CD4-positive, alpha-beta T cell (primary cell): Measurements from ENCODE around the gene IL11. TPM values are rescaled to one million over a fixed set of nuclear protein-coding genes. Genes with fewer than 3 reads are reported as not detected.

Experiments used
- ATAC-seq: fragments of 200-7000 bp; cut with Tn5 transposase; one replicate; pipeline ENCODE4 v1.10.0; 2022; ENCODE audit warnings: mild to moderate bottlenecking; ENCODE audit not compliant: poor library complexity
- CTCF ChIA-PET: fragments of 350-600 bp; sonication (Branson Sonifier 250); formaldehyde crosslinking; loops from one replicate; lab custom pipeline; 2021; ENCODE audit warnings: antibody characterized with exemption, inconsistent platforms; lab: Charles Lee
- POLR2A ChIA-PET: fragments of 350-600 bp; sonication (Branson Sonifier 250); formaldehyde crosslinking; loops from one replicate; lab custom pipeline; 2021; ENCODE audit warnings: antibody characterized with exemption, inconsistent platforms; lab: Charles Lee
- DNase-seq, 14 experiments: peaks; one replicate each; pipeline ENCODE4 v3.0.0-alpha.2; 2013 to 2020; ENCODE audit warnings: mixed read lengths in 2 of 14
- H3K27ac ChIP-seq, 2 donors: one replicate each; pipeline versions ENCODE4 v1.5.1 to v1.7.0; 2013; ENCODE audit warnings: low read length in 2 of 2, low read depth in 1 of 2, mild to moderate bottlenecking in 1 of 2
- H3K27me3 ChIP-seq, 2 experiments: 1 replicate in 1 of 2; 2 replicates in 1 of 2; pipeline versions ENCODE4 v1.6.1 to v1.7.0; 2013; ENCODE audit warnings: low read length in 2 of 2, control low read depth in 1 of 2, mild to moderate bottlenecking in 1 of 2, moderate library complexity in 1 of 2; ENCODE audit not compliant: insufficient read depth in 2 of 2, control insufficient read depth in 1 of 2
- H3K36me3 ChIP-seq: one replicate; pipeline ENCODE4 v1.6.1; 2013; ENCODE audit warnings: low read length, control low read depth; ENCODE audit not compliant: insufficient read depth
- H3K4me1 ChIP-seq: one replicate; pipeline ENCODE4 v1.6.1; 2013; ENCODE audit warnings: low read length, control low read depth; ENCODE audit not compliant: insufficient read depth
- H3K4me3 ChIP-seq: one replicate; pipeline ENCODE4 v1.5.1; 2013; ENCODE audit warnings: mild to moderate bottlenecking, low read length, moderate library complexity
- H3K9me3 ChIP-seq, 2 experiments: 1 replicate in 1 of 2; 2 replicates in 1 of 2; pipeline versions ENCODE4 v1.6.1 to v1.7.0; 2013; ENCODE audit warnings: low read length in 2 of 2, mild to moderate bottlenecking in 2 of 2, control low read depth in 1 of 2, moderate library complexity in 1 of 2; ENCODE audit not compliant: control insufficient read depth in 1 of 2, insufficient read depth in 1 of 2
- H3K27ac Mint-ChIP-seq: one replicate; pipeline ENCODE4 v1.8.0; 2020; ENCODE audit warnings: mixed read lengths
- H3K27me3 Mint-ChIP-seq: one replicate; pipeline ENCODE4 v1.8.0; 2021; ENCODE audit warnings: mixed read lengths
- H3K36me3 Mint-ChIP-seq: one replicate; pipeline ENCODE4 v1.8.0; 2021; ENCODE audit warnings: low read depth, mixed read lengths
- H3K4me1 Mint-ChIP-seq: one replicate; pipeline ENCODE4 v1.8.0; 2021; ENCODE audit warnings: low read depth, mixed read lengths
- H3K4me3 Mint-ChIP-seq: one replicate; pipeline ENCODE4 v1.8.0; 2020; ENCODE audit warnings: mild to moderate bottlenecking, mixed read lengths
- H3K9me3 Mint-ChIP-seq: one replicate; pipeline ENCODE4 v1.8.0; 2020; ENCODE audit warnings: mixed read lengths
- intact Hi-C, 2 experiments: fragments of 100-400 bp; cut with DNase I in 1 of 2; cut with micrococcal nuclease in 1 of 2; formaldehyde crosslinking; loops; one replicate each; pipeline versions ENCODE4 v1.15.1 to v1.9.0; 2023 to 2025; cut with DNase I, micrococcal nuclease
- total RNA-seq, 174 experiments: library from RNA in 2 of 174; stranded (reverse) in 2 of 174; gene quantifications; one replicate each; pipeline ENCODE4 v1.2.3 and lab custom pipeline; 2021 to 2026
- TF ChIP-seq, protein P1 (sequence below): fragments of 200-600 bp; IDR thresholded peaks from one replicate; pipeline ENCODE4 v1.8.0; 2022; ENCODE audit warnings: antibody characterized with exemption, mild to moderate bottlenecking

The IL11 gene
- total RNA-seq, 2 experiments from 2014 or later, result 0.22 to 0.92 TPM

DNA sequence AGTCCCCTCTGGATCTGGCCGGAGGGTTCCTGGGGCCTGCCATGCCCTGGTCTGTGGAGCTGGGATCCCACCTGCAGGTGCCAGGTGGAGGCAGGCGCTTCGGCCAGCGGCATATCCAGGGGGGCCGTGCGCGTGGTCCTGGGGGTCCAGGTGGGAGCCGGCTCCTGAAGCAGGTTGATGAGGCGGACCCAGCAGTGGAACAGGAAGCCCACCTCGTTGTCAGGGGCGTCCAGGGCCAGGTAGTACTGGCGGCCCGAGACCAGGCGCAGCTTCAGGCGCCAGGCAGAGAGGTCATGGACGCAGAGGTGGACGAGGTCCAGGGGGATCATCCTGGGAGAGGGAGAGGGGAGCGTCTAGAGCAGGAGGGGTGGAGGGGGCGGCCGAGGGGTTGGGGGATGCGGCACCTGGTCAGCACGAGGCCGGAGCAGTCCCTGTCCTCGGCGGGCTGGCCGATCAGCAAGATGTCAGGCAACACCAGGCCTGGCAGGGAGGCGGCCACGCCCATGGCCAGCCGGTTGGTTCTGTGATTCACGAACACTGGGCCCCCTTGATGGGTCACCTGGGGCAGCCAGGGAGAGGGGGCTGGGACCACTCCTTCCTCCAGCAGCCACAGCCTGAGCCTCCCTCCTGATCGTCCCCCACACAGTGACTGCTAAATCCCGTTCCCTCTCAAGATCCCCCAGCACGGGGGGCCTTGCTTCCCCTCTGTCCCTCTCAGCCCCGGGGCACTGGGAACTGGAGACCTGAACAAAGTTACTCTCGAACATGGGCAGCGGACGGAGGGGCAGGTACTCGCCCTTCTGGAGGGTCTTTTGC, 7.9 kb downstream of the IL11 start:
- no peak overlapping the region for H3K4me3 Mint-ChIP-seq
- intact Hi-C loops, result no loop called here
- no peak overlapping the region for H3K27ac ChIP-seq
- no peak overlapping the region for H3K4me3 ChIP-seq
- H3K9me3 Mint-ChIP-seq, result no peaks in the 10 kb centered on the region
- H3K4me1 Mint-ChIP-seq, result no peaks in the 10 kb centered on the region
- H3K36me3 ChIP-seq, result no peaks in the 10 kb centered on the region
- DNase-seq (no peak), ATAC-seq (no peak)
- ChIA-PET POLR2A (interaction anchor here (0.7 kb wide), 1 partner anchor 54 kb away, joined by 4 read pairs; no protein-coding TSS in a partner anchor), CTCF (interaction anchor here (0.7 kb wide), 1 partner anchor 22 kb away, joined by 3 read pairs; the partner anchor contains the start of gene TMEM238)
- no peaks in the 10 kb centered on the region for H3K9me3 ChIP-seq
- TF ChIP-seq, protein P1, sequence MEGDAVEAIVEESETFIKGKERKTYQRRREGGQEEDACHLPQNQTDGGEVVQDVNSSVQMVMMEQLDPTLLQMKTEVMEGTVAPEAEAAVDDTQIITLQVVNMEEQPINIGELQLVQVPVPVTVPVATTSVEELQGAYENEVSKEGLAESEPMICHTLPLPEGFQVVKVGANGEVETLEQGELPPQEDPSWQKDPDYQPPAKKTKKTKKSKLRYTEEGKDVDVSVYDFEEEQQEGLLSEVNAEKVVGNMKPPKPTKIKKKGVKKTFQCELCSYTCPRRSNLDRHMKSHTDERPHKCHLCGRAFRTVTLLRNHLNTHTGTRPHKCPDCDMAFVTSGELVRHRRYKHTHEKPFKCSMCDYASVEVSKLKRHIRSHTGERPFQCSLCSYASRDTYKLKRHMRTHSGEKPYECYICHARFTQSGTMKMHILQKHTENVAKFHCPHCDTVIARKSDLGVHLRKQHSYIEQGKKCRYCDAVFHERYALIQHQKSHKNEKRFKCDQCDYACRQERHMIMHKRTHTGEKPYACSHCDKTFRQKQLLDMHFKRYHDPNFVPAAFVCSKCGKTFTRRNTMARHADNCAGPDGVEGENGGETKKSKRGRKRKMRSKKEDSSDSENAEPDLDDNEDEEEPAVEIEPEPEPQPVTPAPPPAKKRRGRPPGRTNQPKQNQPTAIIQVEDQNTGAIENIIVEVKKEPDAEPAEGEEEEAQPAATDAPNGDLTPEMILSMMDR, result no peak
- H3K4me1 ChIP-seq, result no peaks in the 10 kb centered on the region
- H3K27ac Mint-ChIP-seq, result no peak overlapping the region
- no peaks in the 10 kb centered on the region for H3K27me3 ChIP-seq
- no peaks in the 10 kb centered on the region for H3K36me3 Mint-ChIP-seq
- H3K27me3 Mint-ChIP-seq, result peaks cover 8% of the 10 kb centered on the region

DNA sequence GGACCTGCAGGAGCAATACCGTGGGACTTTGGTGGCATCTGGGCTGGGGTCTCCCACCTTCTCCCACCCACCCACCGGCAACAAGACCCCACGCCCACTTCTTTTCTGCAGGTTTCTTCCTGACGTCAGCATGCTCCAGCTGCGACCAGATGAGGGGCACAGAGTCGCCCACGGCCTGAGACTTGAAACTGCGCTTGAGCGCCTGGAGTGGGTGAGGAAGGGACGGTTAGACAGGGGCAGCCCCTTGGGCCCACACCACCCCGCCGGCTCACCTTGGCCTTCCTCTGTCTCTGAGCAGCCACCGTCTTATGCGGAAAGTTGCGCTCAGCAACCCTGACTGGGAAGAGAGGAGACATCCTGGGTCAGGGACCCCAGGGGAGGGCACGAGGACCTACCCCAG, 9.4 kb downstream of the IL11 start:
- Mint-ChIP-seq H3K27me3 (peaks cover 13% of the 10 kb centered on the region), H3K4me3 (no peak overlapping the region), H3K4me1 (no peaks in the 10 kb centered on the region), H3K9me3 (no peaks in the 10 kb centered on the region), H3K27ac (no peak overlapping the region), H3K36me3 (no peaks in the 10 kb centered on the region)
- ChIA-PET CTCF (no interaction called here), POLR2A (interaction anchor here (1.2 kb wide), 1 partner anchor 9 kb away, joined by 3 read pairs; no protein-coding TSS in a partner anchor)
- H3K27ac ChIP-seq, result no peak overlapping the region
- ATAC-seq, result no peak
- no peak for DNase-seq
- TF ChIP-seq, protein P1, result no peak
- H3K4me1 ChIP-seq, result no peaks in the 10 kb centered on the region
- H3K9me3 ChIP-seq, result no peaks in the 10 kb centered on the region
- H3K27me3 ChIP-seq, result no peaks in the 10 kb centered on the region
- H3K36me3 ChIP-seq, result no peaks in the 10 kb centered on the region
- no peak overlapping the region for H3K4me3 ChIP-seq
- intact Hi-C loops, result no loop called here

DNA sequence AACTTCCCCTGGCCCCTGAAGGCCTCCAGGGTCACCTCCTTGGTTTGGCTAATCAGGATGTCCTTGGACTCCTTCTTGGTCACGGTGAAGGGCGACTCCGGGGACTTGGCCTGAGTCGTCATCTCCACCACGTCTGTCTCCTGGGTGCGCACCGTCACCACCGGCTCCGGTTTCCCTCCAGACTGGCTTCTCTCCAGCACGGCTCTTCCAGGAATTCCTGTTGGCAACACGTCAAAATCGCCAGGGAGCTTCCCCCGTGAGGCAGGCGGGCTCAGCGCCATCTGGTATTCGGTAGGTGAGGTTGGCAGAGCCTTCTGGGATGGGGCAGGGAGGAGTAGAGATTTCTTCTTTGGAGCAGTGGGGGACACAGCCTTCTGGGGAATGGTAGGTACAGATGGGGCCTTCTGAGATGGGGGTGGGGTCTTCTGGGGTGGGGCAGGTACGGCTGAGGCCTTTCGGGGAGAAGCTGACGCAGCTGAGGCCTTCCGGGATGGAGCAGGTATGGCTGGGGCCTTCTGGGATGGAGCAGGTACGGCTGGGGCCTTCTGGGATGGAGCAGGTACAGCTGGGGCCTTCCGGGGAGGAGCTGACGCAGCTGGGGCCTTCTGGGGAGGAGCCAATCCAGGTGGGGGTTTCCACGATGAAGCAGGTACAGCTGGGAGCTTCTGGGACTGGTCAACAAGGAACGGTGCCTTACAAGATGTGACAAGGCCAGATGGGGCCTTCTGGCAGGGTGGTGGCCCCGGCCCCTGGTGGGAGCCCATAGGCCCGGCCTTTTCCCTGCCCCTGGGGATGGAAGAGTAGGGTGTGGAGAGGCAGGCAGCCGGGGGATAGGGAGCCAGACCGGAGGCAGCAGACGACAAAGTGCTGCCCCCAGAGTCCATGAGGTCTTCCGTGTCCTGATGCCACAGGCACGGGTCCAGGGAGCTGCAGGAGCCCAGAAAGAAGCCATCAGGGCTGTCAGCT, 11.0 kb downstream of the IL11 start:
- Histone ChIP-seq H3K9me3 (peaks cover 0 to 4% of the 10 kb centered on the region in 2 experiments), H3K4me1 (peaks cover 9% of the 10 kb centered on the region), H3K4me3 (no peak overlapping the region), H3K27me3 (peaks cover 5 to 6% of the 10 kb centered on the region in 2 experiments), H3K36me3 (no peaks in the 10 kb centered on the region), H3K27ac (no peak overlapping the region)
- Mint-ChIP-seq H3K27me3 (peaks cover 22% of the 10 kb centered on the region), H3K4me3 (no peak overlapping the region), H3K4me1 (no peaks in the 10 kb centered on the region), H3K27ac (no peak overlapping the region), H3K9me3 (no peaks in the 10 kb centered on the region), H3K36me3 (no peaks in the 10 kb centered on the region)
- TF ChIP-seq, protein P1, result no peak
- intact Hi-C loops, result no loop called here
- POLR2A ChIA-PET, result interaction anchor here (0.6 kb wide), 1 partner anchor 48 kb away, joined by 3 read pairs; no protein-coding TSS in a partner anchor
- CTCF ChIA-PET, result no interaction called here
- ATAC-seq (no peak), DNase-seq (no peak)
